ENCODE measurements around the gene MALL.
"Not testable (repeated sequence)": the region's sequence is repeated elsewhere in the genome, so short reads cannot be mapped to it uniquely, and the experiment has no call there.

The MALL gene

GRCh38 chr2:110115291-110116032, at the start of gene MALL:
Gene MALL, minus strand, starts transcription at chr2:110115822. Its CDS starts 30 bp downstream, at chr2:110115792.
- DNase-seq = no peak

DNA sequence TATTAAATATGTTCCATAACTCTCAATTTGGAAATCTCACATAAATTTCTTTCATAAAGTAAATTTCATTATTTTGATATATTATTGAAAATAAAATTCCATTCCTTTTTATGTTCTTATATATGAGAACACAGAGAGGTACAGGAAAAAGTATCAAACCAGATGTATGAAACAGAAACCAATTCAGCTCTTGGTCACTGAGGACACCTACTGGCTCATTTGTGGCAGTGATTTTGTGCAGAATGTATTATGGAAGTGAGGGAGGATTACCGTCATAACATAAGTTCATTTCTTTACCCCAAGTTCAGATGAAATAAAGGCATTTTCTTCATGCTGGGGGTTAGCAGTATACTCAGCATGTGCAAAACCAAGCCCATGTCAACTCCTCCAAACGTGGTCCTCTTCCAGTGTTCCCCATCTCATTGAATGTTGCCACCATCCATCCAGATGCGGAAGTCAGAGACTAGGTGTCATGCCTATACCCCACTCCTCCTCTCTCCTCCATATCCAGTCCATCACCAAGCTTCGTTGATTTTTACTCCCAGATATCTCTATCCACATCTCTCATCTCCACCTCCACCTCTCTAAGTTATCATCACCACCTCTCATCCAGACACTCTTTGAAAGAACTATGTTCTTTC, 41.7 kb upstream of the MALL start:
- DNase-seq = no peak

- not testable (repeated sequence) for DNase-seq
Observed at GRCh38 chr2:110154828-110155227, 39.2 kb upstream of the MALL start.

DNA sequence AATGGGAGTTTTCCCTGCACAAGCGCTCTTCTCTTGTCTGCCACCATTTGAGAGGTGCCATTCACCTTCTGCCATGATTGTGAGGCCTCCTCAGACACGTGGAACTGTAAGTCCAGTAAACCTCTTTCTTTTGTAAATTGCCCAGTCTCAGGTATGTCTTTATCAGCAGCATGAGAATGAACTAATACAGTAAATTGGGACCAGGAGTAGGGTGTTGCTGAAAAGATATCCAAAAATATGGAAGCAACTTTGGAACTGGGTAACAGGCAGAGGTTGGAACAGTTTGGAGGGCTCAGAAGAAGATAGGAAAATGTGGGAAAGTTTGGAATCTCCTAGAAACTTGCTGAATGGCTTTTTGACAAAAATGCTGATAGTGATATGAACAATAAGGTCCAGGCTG, 38.6 kb upstream of the MALL start:
- DNase-seq = not testable (repeated sequence)

DNA sequence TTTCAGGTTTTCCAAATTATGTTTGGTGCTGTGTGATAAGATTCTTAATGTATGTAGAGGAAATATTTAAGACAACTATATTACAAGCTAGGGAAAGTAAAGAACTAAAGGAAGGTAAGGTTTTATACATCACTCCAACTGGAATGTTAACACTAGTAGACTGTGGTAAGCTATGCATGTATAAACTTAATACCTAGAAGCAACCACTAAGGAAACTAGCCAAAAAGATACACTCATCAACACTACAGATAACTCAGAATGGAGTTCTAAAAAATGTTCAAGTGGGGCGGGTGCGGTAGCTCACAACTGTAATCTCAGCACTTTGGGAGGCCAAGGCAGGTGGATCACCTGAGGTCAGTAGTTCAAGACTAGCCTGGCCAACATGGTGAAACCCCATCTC, 37.8 kb upstream of the MALL start:
- DNase-seq = no peak

GRCh38 chr2:110152943-110153342, 37.3 kb upstream of the MALL start:
- DNase-seq = no peak

DNA sequence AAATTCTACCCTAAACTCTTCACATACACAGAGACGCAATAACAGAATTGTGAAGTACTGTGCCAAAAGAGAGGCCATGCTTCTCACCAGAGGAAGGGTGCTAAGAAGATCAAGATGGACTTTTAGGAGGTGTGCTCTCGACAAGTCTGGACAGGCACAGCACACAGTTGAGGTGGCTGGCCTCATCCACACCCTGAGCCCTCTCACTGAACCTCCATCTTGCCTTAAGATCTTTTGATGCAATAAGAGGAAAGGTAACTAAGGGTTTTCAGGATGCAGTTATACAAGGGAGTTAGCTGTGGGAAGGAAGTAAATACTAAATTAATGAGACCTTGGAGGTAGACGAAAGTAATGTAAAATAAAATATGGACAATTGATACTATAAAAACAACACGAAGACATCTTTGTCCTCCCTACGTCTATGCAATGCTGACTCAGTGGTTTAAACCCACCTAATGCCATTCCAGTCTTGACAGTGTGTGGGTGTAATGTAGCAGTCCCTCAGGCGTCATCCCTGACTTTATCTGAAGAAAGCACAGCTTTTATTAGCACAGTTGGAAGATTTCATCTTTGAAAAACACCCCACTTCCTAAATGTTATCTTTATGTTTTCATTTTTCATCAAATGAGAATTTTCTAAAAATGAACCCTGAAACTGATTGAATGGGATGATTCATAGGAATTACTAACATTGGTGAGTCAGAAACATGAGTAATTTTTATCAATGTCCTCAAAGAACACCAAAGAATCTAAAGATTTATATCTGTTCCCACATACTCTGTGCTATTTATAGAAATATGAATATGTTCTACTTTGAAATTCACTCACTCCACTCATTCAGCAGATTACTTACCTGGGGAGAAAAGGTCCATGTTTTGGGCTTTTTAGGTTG, 34.0 kb upstream of the MALL start:
- no peak for DNase-seq

DNA sequence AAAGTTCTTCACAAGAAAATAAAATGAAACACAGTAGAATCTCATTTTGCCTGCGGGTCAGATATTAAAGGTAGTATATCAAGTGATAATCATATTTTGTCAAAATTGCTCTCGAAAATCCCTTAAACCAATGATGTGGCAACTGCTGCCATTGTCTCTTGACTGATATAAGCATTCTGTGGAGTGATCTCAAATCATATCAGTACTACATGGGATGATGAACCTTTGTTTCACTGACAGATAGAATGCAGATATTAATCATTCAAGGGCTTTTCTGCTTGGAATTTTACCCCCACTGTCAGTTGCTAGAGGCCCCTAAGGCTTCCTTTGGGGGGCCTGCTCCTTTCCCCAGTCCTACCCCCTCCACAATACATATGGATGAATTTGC, 31.3 kb upstream of the MALL start:
- DNase-seq = no peak

DNA sequence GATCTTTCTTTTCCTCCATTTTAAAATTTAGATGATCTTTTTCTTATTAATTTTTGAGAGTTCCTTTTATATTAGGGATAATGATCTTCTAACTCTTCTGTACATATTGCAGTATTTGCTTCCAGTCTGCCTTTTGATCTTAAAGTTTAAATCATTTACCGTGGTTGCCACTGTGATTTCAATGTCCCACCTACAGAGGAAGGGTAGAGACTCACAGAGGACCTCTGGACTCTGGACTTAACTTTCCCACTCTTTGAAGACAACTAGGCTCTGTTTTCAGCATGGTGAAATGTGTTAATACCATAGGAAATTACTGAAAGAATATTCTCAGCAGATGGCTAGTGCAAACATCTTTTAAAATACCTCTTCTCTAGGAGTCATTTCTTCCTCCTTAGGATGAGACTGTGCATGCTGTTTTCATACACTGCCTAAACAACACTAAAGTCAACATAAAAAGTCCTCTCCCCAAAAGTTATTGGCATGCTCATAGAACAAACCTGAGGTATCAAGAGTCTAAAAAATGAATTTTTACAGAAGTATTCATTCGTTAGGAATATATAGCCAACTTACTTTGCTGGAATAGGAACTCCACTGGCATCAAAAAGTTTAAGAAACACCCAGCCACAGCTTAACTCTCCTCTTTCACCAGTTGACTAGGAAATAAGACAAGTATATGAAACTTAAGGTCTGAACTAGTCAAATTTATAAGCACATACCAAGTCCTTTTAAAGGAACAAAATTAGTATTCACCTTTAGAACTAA, 30.7 kb upstream of the MALL start:
- no peak for DNase-seq

GRCh38 chr2:110143982-110144381, 28.4 kb upstream of the MALL start:
- no peak for DNase-seq

DNA sequence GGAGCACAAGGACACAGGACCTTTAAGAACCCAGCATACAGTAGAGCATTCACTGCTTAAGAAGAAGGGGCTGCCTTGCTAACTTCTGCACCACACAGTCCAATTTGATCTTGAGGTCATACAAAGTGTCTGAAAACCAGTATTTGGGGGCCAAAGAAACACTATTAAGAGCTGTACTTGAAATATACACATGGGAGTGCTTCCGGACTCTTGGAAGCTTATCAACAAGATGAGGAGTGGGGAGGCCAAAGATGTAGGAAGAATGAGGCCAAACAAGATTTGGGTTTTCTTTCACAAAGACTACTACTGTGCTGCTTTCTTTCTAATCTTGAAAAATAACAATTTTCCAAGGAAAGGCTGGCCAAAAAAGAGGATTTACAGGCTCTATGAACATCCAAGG, 24.8 kb upstream of the MALL start:
- no peak for DNase-seq

GRCh38 chr2:110134025-110134424, 18.4 kb upstream of the MALL start:
- no peak for DNase-seq

GRCh38 chr2:110131166-110131565, 15.5 kb upstream of the MALL start:
- DNase-seq = no peak

DNA sequence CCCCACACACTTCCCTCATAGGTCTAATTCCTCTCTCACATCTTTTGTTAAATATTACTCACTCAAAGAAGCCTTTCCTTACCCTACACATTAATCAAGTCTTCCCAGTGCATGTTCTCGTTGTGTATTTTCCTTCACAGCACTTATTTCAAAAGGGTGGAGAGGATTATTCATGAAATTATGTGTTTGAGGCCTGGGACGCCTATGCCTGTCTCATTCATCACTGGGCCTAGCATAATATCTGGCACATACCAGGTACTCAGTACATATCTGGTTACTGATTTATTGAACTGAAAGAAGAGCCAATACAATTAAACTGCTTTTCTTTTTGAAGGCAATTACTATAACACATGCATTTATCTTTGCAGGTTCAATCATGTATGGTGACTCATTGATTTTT, 15.1 kb upstream of the MALL start:
- DNase-seq = no peak

- no peak for DNase-seq
Observed at GRCh38 chr2:110126906-110127305, 11.3 kb upstream of the MALL start.

DNA sequence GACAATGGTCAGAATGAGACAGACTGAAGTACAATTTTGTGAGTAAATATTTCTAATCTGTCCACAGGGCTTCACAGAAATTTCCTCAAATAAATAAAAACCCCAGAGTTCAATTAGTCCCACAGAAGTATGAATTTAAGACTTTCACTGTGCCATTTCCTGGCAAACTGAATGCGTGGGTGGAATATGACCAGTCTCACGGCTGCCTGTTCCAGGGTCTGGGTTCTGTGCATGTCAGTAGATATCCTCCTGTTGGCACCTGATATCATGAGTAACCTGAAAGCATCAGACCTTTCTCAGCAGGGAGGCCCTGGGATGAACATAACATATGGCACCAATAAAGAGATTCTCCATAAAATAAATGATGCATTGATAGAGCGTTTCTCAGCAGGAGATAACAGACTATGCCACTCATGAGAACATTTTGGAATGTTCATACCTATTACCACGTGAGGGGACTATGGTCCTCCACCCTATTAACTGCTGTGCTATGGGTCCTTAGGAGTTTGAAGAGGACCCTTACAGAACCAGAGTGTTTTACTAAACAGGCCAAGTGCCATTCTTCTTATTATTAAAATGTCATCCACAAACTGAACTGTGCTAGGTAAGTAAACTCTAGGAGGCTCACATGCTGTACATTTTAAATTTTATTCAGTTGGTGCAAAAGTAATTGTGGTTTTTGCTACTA, 10.6 kb upstream of the MALL start:
- DNase-seq = no peak

GRCh38 chr2:110124939-110125691, 9.5 kb upstream of the MALL start:
- DNase-seq = no peak

GRCh38 chr2:110124038-110124825, 8.6 kb upstream of the MALL start:
- DNase-seq = no peak

DNA sequence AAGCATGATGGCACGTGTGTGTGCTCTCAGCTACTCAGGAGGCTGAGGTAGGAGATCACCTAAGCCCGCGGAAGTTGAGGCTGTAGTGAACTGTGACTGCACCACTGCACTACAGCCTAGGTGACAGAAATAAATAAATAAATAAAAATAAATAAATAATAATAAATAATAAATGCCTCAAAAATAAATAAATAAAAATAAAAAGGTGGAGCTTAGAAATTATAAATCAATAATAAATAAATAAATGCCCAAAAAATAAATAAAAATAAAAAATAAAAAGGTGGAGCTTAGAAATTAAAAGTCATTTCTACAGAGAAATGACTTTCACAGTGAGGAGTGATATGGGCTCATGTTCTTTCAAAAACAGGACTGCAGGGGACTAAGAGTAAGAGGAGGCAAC, 6.0 kb upstream of the MALL start:
- DNase-seq = no peak

DNA sequence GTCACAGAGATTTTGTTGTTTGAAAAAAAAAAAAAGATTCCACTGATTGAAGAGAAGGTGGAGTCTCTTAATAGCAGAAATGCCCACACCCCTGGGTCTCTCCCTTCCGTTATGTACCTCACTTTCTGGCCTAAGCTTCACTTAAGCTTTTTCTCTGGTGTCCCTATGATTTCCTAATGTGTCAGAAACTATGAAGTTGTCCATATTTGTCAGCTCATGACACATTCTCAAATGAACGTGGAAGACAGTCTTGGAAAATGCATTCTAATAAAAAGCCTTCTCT, 5.4 kb upstream of the MALL start:
- no peak for DNase-seq

Measured in activated T-cell treated with anti-CD3 and anti-CD28 coated beads, Interleukin-2, amount 50 U/mL, for 48 hours (primary cell).